Naive B cell (primary cell): ENCODE measurements around the gene LPCAT4. TPM values are rescaled to one million over a fixed set of nuclear protein-coding genes. Genes with fewer than 3 reads are reported as not detected.
"Not testable (repeated sequence)": the region's sequence is repeated elsewhere in the genome, so short reads cannot be mapped to it uniquely, and the experiment has no call there.

Experiments used
- ATAC-seq, 2 donors: fragments of 150-1000 bp; cut with Tn5 transposase; 2 replicates each; pipeline ENCODE4 v1.10.0; 2021; ENCODE audit warnings: low read depth in 2 of 2, mild to moderate bottlenecking in 2 of 2, moderate library complexity in 2 of 2
- DNase-seq: peaks from one replicate; pipeline ENCODE4 v3.0.0; 2022
- H3K27ac Mint-ChIP-seq, 6 donors: one replicate each; pipeline ENCODE4 v1.8.0; 2020 to 2022; ENCODE audit warnings: mild to moderate bottlenecking in 6 of 6, mixed read lengths in 6 of 6, moderate library complexity in 5 of 6, inconsistent platforms in 2 of 6
- H3K27me3 Mint-ChIP-seq, 3 donors: one replicate each; pipeline ENCODE4 v1.8.0; 2021 to 2022; ENCODE audit warnings: mixed read lengths in 3 of 3, mild to moderate bottlenecking in 1 of 3
- H3K36me3 Mint-ChIP-seq, 2 donors: one replicate each; pipeline ENCODE4 v1.8.0; 2020 to 2022; ENCODE audit warnings: mixed read lengths in 2 of 2, inconsistent platforms in 1 of 2, mild to moderate bottlenecking in 1 of 2
- H3K4me1 Mint-ChIP-seq, 3 donors: one replicate each; pipeline ENCODE4 v1.8.0; 2020 to 2022; ENCODE audit warnings: mixed read lengths in 3 of 3, inconsistent platforms in 1 of 3, mild to moderate bottlenecking in 1 of 3, moderate library complexity in 1 of 3
- H3K4me3 Mint-ChIP-seq, 8 donors: one replicate each; pipeline ENCODE4 v1.8.0; 2020 to 2022; ENCODE audit warnings: mild to moderate bottlenecking in 8 of 8, mixed read lengths in 8 of 8, moderate library complexity in 8 of 8, inconsistent platforms in 2 of 8
- H3K9me3 Mint-ChIP-seq, 7 donors: one replicate each; pipeline ENCODE4 v1.8.0; 2020 to 2022; ENCODE audit warnings: mixed read lengths in 7 of 7, mild to moderate bottlenecking in 5 of 7, inconsistent platforms in 2 of 7, moderate library complexity in 1 of 7
- polyA plus RNA-seq, 6 donors: library from polyadenylated mRNA; unstranded; fragments of 300-500 nt; fragmentation: Illumina TruSeq; gene quantifications; one replicate each; pipeline ENCODE4 v1.2.3, GENCODE V29; 2021; ENCODE audit warnings: low read depth in 6 of 6

LPCAT4 gene
- polyA plus RNA-seq, 6 donors from 2014 or later, result 3.3 to 7.6 (median 6.0) TPM

- Mint-ChIP-seq H3K27me3 (no peaks in the 10 kb centered on the region), H3K4me3 (peak overlapping the region in 1 of 8 donors; percentile 74), H3K27ac (no peak overlapping the region), H3K4me1 (peaks cover under 1 to 5% (median 4%) of the 10 kb centered on the region in 3 donors), H3K9me3 (no peaks in the 10 kb centered on the region), H3K36me3 (peaks cover 3 to 27% of the 10 kb centered on the region in 2 donors)
- no peak for DNase-seq
- no peak for ATAC-seq
Measured at GRCh38 chr15:34357653-34358052, 9.3 kb downstream of the LPCAT4 start.

GRCh38 chr15:34355241-34355640, 11.8 kb downstream of the LPCAT4 start:
- DNase-seq (no peak), ATAC-seq (no peak)
- Mint-ChIP-seq H3K36me3 (peaks cover 3 to 14% of the 10 kb centered on the region in 2 donors), H3K9me3 (no peaks in the 10 kb centered on the region), H3K4me1 (peaks cover 0 to 4% (median 3%) of the 10 kb centered on the region in 3 donors), H3K27me3 (no peaks in the 10 kb centered on the region), H3K27ac (peak overlapping the region in 1 of 6 donors; percentile 14), H3K4me3 (no peak overlapping the region)

GRCh38 chr15:34354286-34354685, 12.7 kb downstream of the LPCAT4 start:
- no peak for DNase-seq
- H3K4me1 Mint-ChIP-seq, result peaks cover 0 to 4% (median 3%) of the 10 kb centered on the region in 3 donors

GRCh38 chr15:34353627-34354026, 13.4 kb downstream of the LPCAT4 start:
- Mint-ChIP-seq H3K4me1 (peaks cover 0 to 4% (median 3%) of the 10 kb centered on the region in 3 donors), H3K4me3 (no peak overlapping the region), H3K27me3 (no peaks in the 10 kb centered on the region), H3K36me3 (peaks cover 3 to 5% of the 10 kb centered on the region in 2 donors), H3K27ac (no peak overlapping the region), H3K9me3 (no peaks in the 10 kb centered on the region)
- no peak for DNase-seq
- no peak for ATAC-seq

More at GRCh38 chr15:34354286-34354685, 12.7 kb downstream of the LPCAT4 start:
- Mint-ChIP-seq H3K9me3 (no peaks in the 10 kb centered on the region), H3K4me3 (no peak overlapping the region), H3K36me3 (peaks cover 3 to 10% of the 10 kb centered on the region in 2 donors), H3K27me3 (no peaks in the 10 kb centered on the region), H3K27ac (peak overlapping the region in 1 of 6 donors; percentile 11)
- no peak for ATAC-seq

GRCh38 chr15:34352996-34353395, 14.0 kb downstream of the LPCAT4 start:
- H3K4me3 Mint-ChIP-seq, H3K9me3 Mint-ChIP-seq, ATAC-seq, H3K36me3 Mint-ChIP-seq, H3K27ac Mint-ChIP-seq, H3K4me1 Mint-ChIP-seq, DNase-seq, H3K27me3 Mint-ChIP-seq: not testable (repeated sequence)

GRCh38 chr15:34349769-34350168, 17.2 kb downstream of the LPCAT4 start:
- no peak for DNase-seq
- no peak overlapping the region for H3K4me3 Mint-ChIP-seq
- no peaks in the 10 kb centered on the region for H3K36me3 Mint-ChIP-seq
- H3K4me1 Mint-ChIP-seq, result peaks cover 0 to 4% (median 0%) of the 10 kb centered on the region in 3 donors
- no peaks in the 10 kb centered on the region for H3K27me3 Mint-ChIP-seq
- no peak for ATAC-seq
- H3K27ac Mint-ChIP-seq, result no peak overlapping the region
- no peaks in the 10 kb centered on the region for H3K9me3 Mint-ChIP-seq

GRCh38 chr15:34348735-34349300, 18.2 kb downstream of the LPCAT4 start:
- H3K9me3 Mint-ChIP-seq, result no peaks in the 10 kb centered on the region
- no peak for DNase-seq
- H3K27ac Mint-ChIP-seq, result peak overlapping the region in 1 of 6 donors; percentile 39
- ATAC-seq, result no peak
- H3K4me3 Mint-ChIP-seq, result no peak overlapping the region
- H3K36me3 Mint-ChIP-seq, result no peaks in the 10 kb centered on the region
- peaks cover 0 to 4% (median 0%) of the 10 kb centered on the region in 3 donors for H3K4me1 Mint-ChIP-seq
- no peaks in the 10 kb centered on the region for H3K27me3 Mint-ChIP-seq

GRCh38 chr15:34347951-34348638, 18.9 kb downstream of the LPCAT4 start:
- H3K4me3 Mint-ChIP-seq, result no peak overlapping the region

GRCh38 chr15:34342737-34343575, 24.0 kb downstream of the LPCAT4 start, which contains the start of the genes NOP10 and NUTM1:
NOP10 (minus strand) TSS chr15:34343136; CDS start chr15:34343073, 63 bp downstream.
NUTM1 (plus strand) TSS chr15:34343315; CDS start chr15:34343697, 382 bp downstream.
- peaks cover 8 to 9% of the 10 kb centered on the region in 2 donors for H3K36me3 Mint-ChIP-seq
- H3K4me3 Mint-ChIP-seq, result peak within 1 kb of the TSS in 1 of 8 donors; percentile 76
- no peaks in the 10 kb centered on the region for H3K9me3 Mint-ChIP-seq
- peaks cover 11 to 26% (median 13%) of the 10 kb centered on the region in 3 donors for H3K4me1 Mint-ChIP-seq
- peak within 1 kb of the TSS in 3 of 6 donors; percentile 46 to 85 (median 78) for H3K27ac Mint-ChIP-seq
- ATAC-seq (peak; percentile 90 to 92), DNase-seq (peak; percentile 90)
- H3K27me3 Mint-ChIP-seq, result no peaks in the 10 kb centered on the region

More at GRCh38 chr15:34347951-34348638, 18.9 kb downstream of the LPCAT4 start:
- H3K4me1 Mint-ChIP-seq, result peaks cover 0 to 4% (median 0%) of the 10 kb centered on the region in 3 donors
- no peaks in the 10 kb centered on the region for H3K9me3 Mint-ChIP-seq
- DNase-seq, result no peak
- no peak for ATAC-seq
- H3K27me3 Mint-ChIP-seq, result no peaks in the 10 kb centered on the region
- peak overlapping the region in 2 of 6 donors; percentile 59 to 67 for H3K27ac Mint-ChIP-seq
- H3K36me3 Mint-ChIP-seq, result no peaks in the 10 kb centered on the region

GRCh38 chr15:34342213-34342736, 24.7 kb downstream of the LPCAT4 start:
- H3K9me3 Mint-ChIP-seq, H3K36me3 Mint-ChIP-seq, ATAC-seq, DNase-seq, H3K27me3 Mint-ChIP-seq: not testable (repeated sequence)
- Mint-ChIP-seq H3K27ac (peak overlapping the region in 2 of 6 donors; percentile 46 to 85), H3K4me1 (peaks cover 11 to 27% (median 13%) of the 10 kb centered on the region in 3 donors), H3K4me3 (peak overlapping the region in 1 of 8 donors; percentile 76)

GRCh38 chr15:34341381-34342212, 25.4 kb downstream of the LPCAT4 start:
- H3K27me3 Mint-ChIP-seq, result no peaks in the 10 kb centered on the region
- peak overlapping the region in 4 of 6 donors; percentile 46 to 90 (median 82) for H3K27ac Mint-ChIP-seq
- DNase-seq (no peak), ATAC-seq (no peak)
- H3K4me3 Mint-ChIP-seq, result peak overlapping the region in 2 of 8 donors; percentile 74 to 76
- H3K9me3 Mint-ChIP-seq, result no peaks in the 10 kb centered on the region
- H3K36me3 Mint-ChIP-seq, result peaks cover 9 to 12% of the 10 kb centered on the region in 2 donors
- H3K4me1 Mint-ChIP-seq, result peaks cover 16 to 30% (median 17%) of the 10 kb centered on the region in 3 donors

- Mint-ChIP-seq H3K9me3 (no peaks in the 10 kb centered on the region), H3K27me3 (no peaks in the 10 kb centered on the region), H3K27ac (peak overlapping the region in 1 of 6 donors; percentile 83), H3K36me3 (peaks cover 9 to 12% of the 10 kb centered on the region in 2 donors), H3K4me1 (peaks cover 22 to 37% (median 33%) of the 10 kb centered on the region in 3 donors), H3K4me3 (peak overlapping the region in 4 of 8 donors; percentile 8 to 65 (median 49))
- DNase-seq (no peak), ATAC-seq (no peak)
Measured at GRCh38 chr15:34339946-34340345, 27.1 kb downstream of the LPCAT4 start.
